A549 (cell line): ENCODE results near the gene TEX11. TPM values are rescaled to one million over a fixed set of nuclear protein-coding genes. Genes with fewer than 3 reads are reported as not detected.
A peak's percentile ranks its signal among the peaks of the same experiment; 100 is the strongest.
"Not testable (repeated sequence)": the region's sequence is repeated elsewhere in the genome, so short reads cannot be mapped to it uniquely, and the experiment has no call there.

Source experiments
- ATAC-seq, 2 experiments: fragments of 200-7000 bp in 1 of 2; fragments of >200 bp in 1 of 2; cut with Nextera tagmentation in 1 of 2; cut with Tn5 transposase in 1 of 2; 3 replicates each; pipeline versions ENCODE4 v1.8.0 to v1.9.1; 2018 to 2020; ENCODE audit warnings: mild to moderate bottlenecking in 1 of 2, moderate library complexity in 1 of 2
- CTCF ChIA-PET: fragments of 300-600 bp; sonication (Branson Sonifier 250); formaldehyde crosslinking; extraction: SDS; loops from one replicate; lab custom pipeline; 2021; ENCODE audit warnings: antibody characterized with exemption, inconsistent platforms; lab: Yijun Ruan, JAX
- POLR2A ChIA-PET: fragments of 350-600 bp; formaldehyde crosslinking; extraction: SDS; loops from one replicate; lab custom pipeline; 2021; ENCODE audit warnings: antibody characterized with exemption, inconsistent platforms; lab: Yijun Ruan, JAX
- DNase-seq, 2 experiments: peaks; one replicate each; pipeline versions ENCODE4 v3.0.0 to v3.0.0-alpha.2; 2011 to 2016; ENCODE audit warnings: low read depth in 1 of 2, low spot score in 1 of 2
- FAIRE-seq: peaks from 2 replicates; lab custom pipeline; 2011; peaks lifted over from hg19 to GRCh38; lab: Jason Lieb, UNC
- H3K27ac ChIP-seq, 2 experiments: fragments of >200 bp; sonication (Bioruptor Twin); formaldehyde crosslinking; 3 replicates each; pipeline ENCODE4 v1.5.1; 2016 to 2017
- H3K4me1 ChIP-seq: fragments of >200 bp; sonication (Bioruptor Twin); formaldehyde crosslinking; 3 replicates; pipeline ENCODE4 v1.6.1; 2016
- H3K4me2 ChIP-seq: fragments of >200 bp; sonication (Bioruptor Twin); formaldehyde crosslinking; 3 replicates; pipeline ENCODE4 v1.6.1; 2016
- H3K4me3 ChIP-seq: fragments of >200 bp; sonication (Bioruptor Twin); formaldehyde crosslinking; 3 replicates; pipeline ENCODE4 v1.5.1; 2016
- H3K9me3 ChIP-seq: fragments of >200 bp; sonication (Bioruptor Twin); formaldehyde crosslinking; 3 replicates; pipeline ENCODE4 v1.6.1; 2016
- ATOH8 ChIP-seq: fragments of 250-450 bp; sonication (Bioruptor Pico); IDR thresholded peaks from 2 replicates; pipeline ENCODE4 v1.5.0; 2020; ENCODE audit warnings: low read depth, mild to moderate bottlenecking, moderate library complexity
- BCL3 ChIP-seq: fragments of >200 bp; sonication (Bioruptor Twin); formaldehyde crosslinking; IDR thresholded peaks from 3 replicates; pipeline ENCODE4 v1.6.1; 2016
- CBX2 ChIP-seq: fragments of 200-600 bp; sonication (generic); IDR thresholded peaks from 2 replicates; pipeline ENCODE4 v1.6.1; 2016; ENCODE audit warnings: low read depth, mild to moderate bottlenecking, borderline replicate concordance
- CEBPB ChIP-seq, 2 experiments: fragments of >200 bp in 1 of 2; sonication (Bioruptor Twin) in 1 of 2; formaldehyde crosslinking in 1 of 2; IDR thresholded peaks; 2 replicates each; pipeline ENCODE4 v1.6.1; 2012 to 2016
- CTCF ChIP-seq: fragments of >200 bp; sonication (Bioruptor Twin); formaldehyde crosslinking; IDR thresholded peaks from 3 replicates; pipeline ENCODE4 v1.5.1; 2016
- FOSB ChIP-seq: fragments of 250-450 bp; sonication (Bioruptor Pico); IDR thresholded peaks from 2 replicates; pipeline ENCODE4 v1.5.0; 2020; ENCODE audit warnings: mild to moderate bottlenecking, moderate library complexity
- FOXS1 ChIP-seq: fragments of 250-450 bp; sonication (Bioruptor Pico); IDR thresholded peaks from 2 replicates; pipeline ENCODE4 v1.5.0; 2020; ENCODE audit warnings: mild to moderate bottlenecking, moderate library complexity
- GATA3 ChIP-seq: IDR thresholded peaks from 2 replicates; pipeline ENCODE4 v1.6.1; 2012; ENCODE audit warnings: borderline replicate concordance
- HEYL ChIP-seq: fragments of 250-450 bp; sonication (Bioruptor Pico); IDR thresholded peaks from 2 replicates; pipeline ENCODE4 v1.8.0; 2021; ENCODE audit warnings: mild to moderate bottlenecking, moderate library complexity
- MAX ChIP-seq: IDR thresholded peaks from 2 replicates; pipeline ENCODE4 v1.6.1; 2012
- MYC ChIP-seq: IDR thresholded peaks from 2 replicates; pipeline ENCODE4 v1.6.1; 2012; ENCODE audit warnings: mild to moderate bottlenecking, inconsistent platforms, low read length, improper control_type of control experiment, borderline replicate concordance
- PHF8 ChIP-seq: fragments of 200-600 bp; sonication (generic); IDR thresholded peaks from 2 replicates; pipeline ENCODE4 v1.6.1; 2016; ENCODE audit warnings: low read depth, mild to moderate bottlenecking, antibody characterized with exemption, moderate library complexity, borderline replicate concordance
- POLR2AphosphoS2 ChIP-seq: conservative IDR thresholded peaks from 2 replicates; pipeline ENCODE4 v1.6.1; 2012; ENCODE audit warnings: low read length, improper control_type of control experiment, inconsistent platforms
- RAD21 ChIP-seq, 2 experiments: fragments of >200 bp in 1 of 2; sonication (Bioruptor Twin) in 1 of 2; formaldehyde crosslinking in 1 of 2; IDR thresholded peaks in 1 of 2; conservative IDR thresholded peaks in 1 of 2; 2 replicates in 1 of 2; 3 replicates in 1 of 2; pipeline ENCODE4 v1.6.1; 2012 to 2018; ENCODE audit warnings: inconsistent platforms in 1 of 2
- RCOR1 ChIP-seq: fragments of 150-350 bp; IDR thresholded peaks from 2 replicates; pipeline ENCODE4 v1.6.1; 2014; ENCODE audit warnings: antibody characterized with exemption, low read length, low read depth
- SREBF2 ChIP-seq: fragments of 450-650 bp; IDR thresholded peaks from 2 replicates; pipeline ENCODE4 v1.6.1; 2014; ENCODE audit warnings: mild to moderate bottlenecking, moderate library complexity
- TFCP2L1 ChIP-seq: fragments of 250-450 bp; sonication (Bioruptor Pico); IDR thresholded peaks from 2 replicates; pipeline ENCODE4 v1.5.0; 2021; ENCODE audit warnings: mild to moderate bottlenecking
- TP53 ChIP-seq: fragments of 250-450 bp; sonication (Bioruptor Pico); IDR thresholded peaks from 2 replicates; pipeline ENCODE4 v1.5.0; 2021; ENCODE audit warnings: mild to moderate bottlenecking, moderate library complexity
- USF2 ChIP-seq: fragments of 450-650 bp; IDR thresholded peaks from 2 replicates; pipeline ENCODE4 v1.6.1; 2014; ENCODE audit warnings: antibody characterized with exemption
- ZC3H11A ChIP-seq: fragments of 450-650 bp; IDR thresholded peaks from 2 replicates; pipeline ENCODE4 v1.6.1; 2014; ENCODE audit warnings: antibody characterized with exemption, mild to moderate bottlenecking
- ZFP36 ChIP-seq: fragments of 450-650 bp; IDR thresholded peaks from 2 replicates; pipeline ENCODE4 v1.6.1; 2014; ENCODE audit warnings: borderline replicate concordance; ENCODE audit not compliant: partially characterized antibody
- ZSCAN20 ChIP-seq: fragments of 250-450 bp; sonication (Bioruptor Pico); IDR thresholded peaks from 2 replicates; pipeline ENCODE4 v1.8.0; 2022; ENCODE audit warnings: mild to moderate bottlenecking, moderate library complexity
- WGBS: methylation state at CpG from one replicate; pipeline ENCODE4 v1.1.6; 2017; ENCODE audit errors: missing lambda C conversion rate; 5-methylcytosine and 5-hydroxymethylcytosine counted together
- polyA plus RNA-seq, 4 experiments: library from polyadenylated mRNA; depleted of rRNA in 3 of 4; stranded (reverse); fragments of >200 nt; fragmentation: RNase III in 1 of 4; extraction: RNeasy Plus Mini Kit Qiagen cat#74134 plus additional on column Dnase treatment in 1 of 4; gene quantifications; 2 replicates in 3 of 4; 3 replicates in 1 of 4; pipeline ENCODE4 v1.2.3, GENCODE V29; 2011 to 2017

TEX11 gene
- polyA plus RNA-seq, 2 of the 4 experiments (the other 2 are of a cell fraction) = not detected

GRCh38 chrX:70577442-70577841 is 331.1 kb downstream of the TEX11 start:
- Histone ChIP-seq H3K27ac (no peak overlapping the region), H3K4me3 (no peak overlapping the region), H3K4me1 (no peaks in the 10 kb centered on the region), H3K9me3 (peaks cover 10% of the 10 kb centered on the region; the same call in 2 of the 3 replicates), H3K4me2 (no peak overlapping the region)
- TF ChIP-seq CBX2 (no peak), BCL3 (no peak)
- POLR2A ChIA-PET = no interaction called here
- 48% methylated on average over 4 of the region's 4 CpGs for WGBS
- CTCF ChIA-PET = no interaction called here
- no peak for ATAC-seq
- DNase-seq = no peak
- FAIRE-seq = no peak

- DNase-seq, POLR2A ChIA-PET, H3K27ac ChIP-seq, H3K9me3 ChIP-seq, H3K4me3 ChIP-seq, H3K4me1 ChIP-seq, H3K4me2 ChIP-seq, FAIRE-seq, ATAC-seq: not testable (repeated sequence)
- CTCF ChIA-PET = interaction anchor here (0.6 kb wide), 1 partner anchor 943 kb away, joined by 3 read pairs; no protein-coding TSS in a partner anchor
- 47% methylated on average over 15 of the region's 21 CpGs for WGBS
These were observed 338.5 kb downstream of the TEX11 start for GRCh38 chrX:70569922-70570576.

- POLR2A ChIA-PET = no interaction called here
- CTCF ChIA-PET = interaction anchor here (1.2 to 3.8 kb wide), 4 partner anchors 26 to 110 kb away, joined by 3 to 31 read pairs (median 4); partner anchors contain the start of gene DLG3
- no peak for ATAC-seq
- peak; percentile 84 for FAIRE-seq
- Histone ChIP-seq H3K4me1 (peaks cover 8% of the 10 kb centered on the region; the same call in 2 of the 3 replicates), H3K4me2 (no peak overlapping the region), H3K4me3 (no peak overlapping the region), H3K27ac (no peak overlapping the region), H3K9me3 (no peaks in the 10 kb centered on the region)
- DNase-seq = no peak
- WGBS = 58% methylated on average over 5 of the region's 5 CpGs
- TF ChIP-seq TP53 (no peak), ZSCAN20 (CRISPR knock-in tag) (no peak), POLR2AphosphoS2 (no peak), FOSB (CRISPR knock-in tag) (no peak)
These were observed 353.6 kb downstream of the TEX11 start for GRCh38 chrX:70554948-70555347.

- TF ChIP-seq FOXS1 (CRISPR knock-in tag) (no peak), TFCP2L1 (CRISPR knock-in tag) (no peak), RAD21 (conservative IDR thresholded peaks at IDR 0.05 in 1 of 2, IDR thresholded peaks at IDR 0.05 in 1 of 2) (no peak), PHF8 (no peak), GATA3 (no peak), CEBPB (IDR thresholded peaks at IDR 0.05) (no peak), TP53 (no peak), MYC (no peak), HEYL (CRISPR knock-in tag) (no peak), BCL3 (no peak), MAX (no peak), ATOH8 (no peak), POLR2AphosphoS2 (no peak), USF2 (no peak), ZFP36 (no peak), SREBF2 (no peak), CTCF (no peak), RCOR1 (no peak), ZC3H11A (no peak)
- FAIRE-seq = no peak
- Histone ChIP-seq H3K4me2 (no peak overlapping the region), H3K27ac (no peak overlapping the region), H3K9me3 (no peaks in the 10 kb centered on the region), H3K4me1 (peaks cover 8% of the 10 kb centered on the region; the same call in 2 of the 3 replicates), H3K4me3 (no peak overlapping the region)
- ATAC-seq = no peak
- ChIA-PET POLR2A (no interaction called here), CTCF (interaction anchor here (0.9 to 3.8 kb wide), 9 partner anchors 9 to 135 kb away, joined by 3 to 31 read pairs (median 4); partner anchors contain the start of gene DLG3)
- DNase-seq = no peak
- 23% methylated on average over 2 of the region's 2 CpGs for WGBS
These were observed 354.0 kb downstream of the TEX11 start for GRCh38 chrX:70554523-70554922.
